Pancreas (tissue), 10 donors: ENCODE measurements around the gene LRRC66. TPM values are rescaled to one million over a fixed set of nuclear protein-coding genes. Genes with fewer than 3 reads are reported as not detected.

Source experiments
- ATAC-seq, 4 donors: fragments of 200-7000 bp; cut with Tn5 transposase; one replicate each; pipeline versions ENCODE4 v1.8.0 to v1.9.1; 2020; ENCODE audit warnings: mild to moderate bottlenecking in 4 of 4, moderate library complexity in 4 of 4
- DNase-seq, 6 donors: peaks; one replicate each; pipeline ENCODE4 v3.0.0-alpha.2; 2020
- FAIRE-seq: peaks from 2 replicates; lab custom pipeline; 2012; peaks lifted over from hg19 to GRCh38; lab: Jason Lieb, UNC
- H3K27ac ChIP-seq, 4 donors: fragments of 200-600 bp; sonication (generic); 1 replicate in 3 of 4; 2 replicates in 1 of 4; pipeline versions ENCODE4 v1.5.0 to v1.8.0; 2020
- H3K27me3 ChIP-seq, 4 donors: fragments of 200-600 bp; one replicate each; pipeline ENCODE4 v1.8.0; 2021
- H3K36me3 ChIP-seq, 3 donors: fragments of 200-600 bp; sonication (generic) in 1 of 3; one replicate each; pipeline versions ENCODE4 v1.5.0 to v1.8.0; 2020 to 2021
- H3K4me1 ChIP-seq, 3 donors: fragments of 200-600 bp; one replicate each; pipeline ENCODE4 v1.8.0; 2021
- H3K4me3 ChIP-seq, 4 donors: fragments of 200-600 bp; sonication (generic) in 2 of 4; one replicate each; pipeline versions ENCODE4 v1.5.0 to v1.8.0; 2020 to 2021
- H3K9me3 ChIP-seq, 4 donors: fragments of 200-600 bp; one replicate each; pipeline ENCODE4 v1.8.0; 2021
- WGBS, 2 donors: extraction: QIAGEN DNeasy Blood & Tissue Kit; methylation state at CpG; one replicate each; pipeline ENCODE4 v1.1.7; 2013; 5-methylcytosine and 5-hydroxymethylcytosine counted together
- intact Hi-C, 3 donors: fragments of 100-400 bp; cut with DNase I; formaldehyde crosslinking; loops; one replicate each; pipeline versions ENCODE4 v1.11.1 to v1.14.2; 2022
- polyA plus RNA-seq, 2 donors: library from polyadenylated mRNA; stranded (reverse); fragments of 200-250 nt; gene quantifications; one replicate each; pipeline ENCODE4 v1.2.3, GENCODE V29; 2013
- total RNA-seq, 6 donors: library from RNA; stranded (reverse); fragmentation: NEBNext Ultra II Directional in 4 of 6; extraction: Animal tissue kit (Norgen Biotek cat#: 25700) in 4 of 6; gene quantifications; one replicate each; pipeline versions ENCODE4 v1.2.1 to v1.2.4, GENCODE V29; 2021 to 2023
- TF ChIP-seq, protein P1 (sequence below), 4 donors: fragments of 200-600 bp; sonication (generic) in 3 of 4; IDR thresholded peaks; one replicate each; pipeline versions ENCODE4 v1.5.0 to v1.8.0; 2021; ENCODE audit warnings: antibody characterized with exemption in 4 of 4
- donor health status: healthy with polysubstance abuse.
- donor health status: DM: no; HTN: no; CAD: no; lungs with moderate emphysema.
- donor health status: DM: no; HTN: no; CAD: no.
- donor health status: control.
- donor health status: control.
- donor health status: Bipolar disorder and iron deficiency.
- donor health status: DM: yes; HTN: yes; CAD: no.
- donor health status: DM: no; HTN: no; CAD: no.
- donor health status: DM: no; HTN: no; CAD: no.
- donor health status: DM: yes; HTN: yes; CAD: no.

LRRC66 gene, protein sequence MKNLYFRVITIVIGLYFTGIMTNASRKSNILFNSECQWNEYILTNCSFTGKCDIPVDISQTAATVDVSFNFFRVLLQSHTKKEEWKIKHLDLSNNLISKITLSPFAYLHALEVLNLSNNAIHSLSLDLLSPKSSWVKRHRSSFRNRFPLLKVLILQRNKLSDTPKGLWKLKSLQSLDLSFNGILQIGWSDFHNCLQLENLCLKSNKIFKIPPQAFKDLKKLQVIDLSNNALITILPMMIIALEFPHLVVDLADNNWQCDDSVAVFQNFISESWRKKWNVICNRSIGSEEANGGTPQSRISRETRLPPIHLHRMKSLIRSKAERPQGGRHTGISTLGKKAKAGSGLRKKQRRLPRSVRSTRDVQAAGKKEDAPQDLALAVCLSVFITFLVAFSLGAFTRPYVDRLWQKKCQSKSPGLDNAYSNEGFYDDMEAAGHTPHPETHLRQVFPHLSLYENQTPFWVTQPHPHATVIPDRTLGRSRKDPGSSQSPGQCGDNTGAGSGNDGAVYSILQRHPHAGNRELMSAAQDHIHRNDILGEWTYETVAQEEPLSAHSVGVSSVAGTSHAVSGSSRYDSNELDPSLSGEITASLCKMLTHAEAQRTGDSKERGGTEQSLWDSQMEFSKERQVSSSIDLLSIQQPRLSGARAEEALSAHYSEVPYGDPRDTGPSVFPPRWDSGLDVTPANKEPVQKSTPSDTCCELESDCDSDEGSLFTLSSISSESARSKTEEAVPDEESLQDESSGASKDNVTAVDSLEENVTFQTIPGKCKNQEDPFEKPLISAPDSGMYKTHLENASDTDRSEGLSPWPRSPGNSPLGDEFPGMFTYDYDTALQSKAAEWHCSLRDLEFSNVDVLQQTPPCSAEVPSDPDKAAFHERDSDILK
- under 1 TPM in 5 of 6 donors, not detected in 1; 0.08 to 0.19 (median 0.14) TPM for total RNA-seq
- under 1 TPM; 0.23 to 0.94 TPM for polyA plus RNA-seq

- Histone ChIP-seq H3K27me3 (no peaks in the 10 kb centered on the region), H3K36me3 (peaks cover 0 to 9% (median 0%) of the 10 kb centered on the region in 3 donors), H3K27ac (no peak within 1 kb of the TSS), H3K4me3 (no peak within 1 kb of the TSS), H3K9me3 (no peaks in the 10 kb centered on the region), H3K4me1 (peaks cover 0 to 3% (median 0%) of the 10 kb centered on the region in 3 donors)
- ATAC-seq: peak in 2 of 4 donors; percentile 48 to 51
- TF ChIP-seq, protein P1, sequence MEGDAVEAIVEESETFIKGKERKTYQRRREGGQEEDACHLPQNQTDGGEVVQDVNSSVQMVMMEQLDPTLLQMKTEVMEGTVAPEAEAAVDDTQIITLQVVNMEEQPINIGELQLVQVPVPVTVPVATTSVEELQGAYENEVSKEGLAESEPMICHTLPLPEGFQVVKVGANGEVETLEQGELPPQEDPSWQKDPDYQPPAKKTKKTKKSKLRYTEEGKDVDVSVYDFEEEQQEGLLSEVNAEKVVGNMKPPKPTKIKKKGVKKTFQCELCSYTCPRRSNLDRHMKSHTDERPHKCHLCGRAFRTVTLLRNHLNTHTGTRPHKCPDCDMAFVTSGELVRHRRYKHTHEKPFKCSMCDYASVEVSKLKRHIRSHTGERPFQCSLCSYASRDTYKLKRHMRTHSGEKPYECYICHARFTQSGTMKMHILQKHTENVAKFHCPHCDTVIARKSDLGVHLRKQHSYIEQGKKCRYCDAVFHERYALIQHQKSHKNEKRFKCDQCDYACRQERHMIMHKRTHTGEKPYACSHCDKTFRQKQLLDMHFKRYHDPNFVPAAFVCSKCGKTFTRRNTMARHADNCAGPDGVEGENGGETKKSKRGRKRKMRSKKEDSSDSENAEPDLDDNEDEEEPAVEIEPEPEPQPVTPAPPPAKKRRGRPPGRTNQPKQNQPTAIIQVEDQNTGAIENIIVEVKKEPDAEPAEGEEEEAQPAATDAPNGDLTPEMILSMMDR (IDR thresholded peaks at IDR 0.05): no peak
- 82 to 83% methylated on average over 6 of the region's 6 CpGs for WGBS, 2 donors
- intact Hi-C loops: loop anchor here in 2 of 3 donors (10.0 kb wide), 2 partner anchors 125 to 135 kb away; no protein-coding TSS in a partner anchor
- peak in 1 of 6 donors; percentile 19 for DNase-seq
- FAIRE-seq: peak; percentile 57
Observed at GRCh38 chr4:52019936-52020657, at the start of gene LRRC66. TSS of gene LRRC66 (minus strand) at chr4:52020363. CDS start at chr4:52017613, 2,750 bp downstream.

GRCh38 chr4:52069571-52069970 lies 49.4 kb upstream of the LRRC66 start:
- Histone ChIP-seq H3K4me1 (no peaks in the 10 kb centered on the region), H3K27me3 (no peaks in the 10 kb centered on the region), H3K36me3 (no peaks in the 10 kb centered on the region), H3K4me3 (no peak overlapping the region), H3K9me3 (no peaks in the 10 kb centered on the region), H3K27ac (no peak overlapping the region)
- 29 to 34% methylated on average over 1 of the region's 1 CpG for WGBS, 2 donors
- TF ChIP-seq, protein P1 (IDR thresholded peaks at IDR 0.05): no peak
- DNase-seq (no peak), ATAC-seq (no peak), FAIRE-seq (no peak)
- intact Hi-C loops: no loop called here

GRCh38 chr4:52059372-52059771 lies 39.2 kb upstream of the LRRC66 start:
- no peaks in the 10 kb centered on the region for H3K36me3 ChIP-seq
- 46 to 58% methylated on average over 3 of the region's 3 CpGs for WGBS, 2 donors
- DNase-seq: no peak
- peak overlapping the region in 1 of 4 donors; percentile 45 for H3K27ac ChIP-seq
- peak; percentile 43 to 87 (median 82) for ATAC-seq
- peaks cover 0 to 7% (median 0%) of the 10 kb centered on the region in 3 donors for H3K4me1 ChIP-seq
- no peak for FAIRE-seq
- no peaks in the 10 kb centered on the region for H3K27me3 ChIP-seq
- intact Hi-C loops: no loop called here
- TF ChIP-seq, protein P1 (IDR thresholded peaks at IDR 0.05): no peak
- no peak overlapping the region for H3K4me3 ChIP-seq
- no peaks in the 10 kb centered on the region for H3K9me3 ChIP-seq

- intact Hi-C loops: no loop called here
Observed at GRCh38 chr4:52058275-52058674, 38.1 kb upstream of the LRRC66 start.

More at GRCh38 chr4:52058275-52058674, 38.1 kb upstream of the LRRC66 start:
- no peaks in the 10 kb centered on the region for H3K27me3 ChIP-seq
- H3K27ac ChIP-seq: peak overlapping the region in 1 of 4 donors; percentile 45
- FAIRE-seq (no peak), ATAC-seq (no peak), DNase-seq (no peak)
- peaks cover 0 to 7% (median 0%) of the 10 kb centered on the region in 3 donors for H3K4me1 ChIP-seq
- TF ChIP-seq, protein P1 (IDR thresholded peaks at IDR 0.05): no peak
- H3K4me3 ChIP-seq: no peak overlapping the region
- WGBS, 2 donors: 78 to 86% methylated on average over 1 of the region's 1 CpG
- H3K36me3 ChIP-seq: no peaks in the 10 kb centered on the region
- H3K9me3 ChIP-seq: no peaks in the 10 kb centered on the region
